ENCODE measurements around the gene CSTB.
A peak's percentile ranks its signal among the peaks of the same experiment; 100 is the strongest.

CSTB gene

DNA sequence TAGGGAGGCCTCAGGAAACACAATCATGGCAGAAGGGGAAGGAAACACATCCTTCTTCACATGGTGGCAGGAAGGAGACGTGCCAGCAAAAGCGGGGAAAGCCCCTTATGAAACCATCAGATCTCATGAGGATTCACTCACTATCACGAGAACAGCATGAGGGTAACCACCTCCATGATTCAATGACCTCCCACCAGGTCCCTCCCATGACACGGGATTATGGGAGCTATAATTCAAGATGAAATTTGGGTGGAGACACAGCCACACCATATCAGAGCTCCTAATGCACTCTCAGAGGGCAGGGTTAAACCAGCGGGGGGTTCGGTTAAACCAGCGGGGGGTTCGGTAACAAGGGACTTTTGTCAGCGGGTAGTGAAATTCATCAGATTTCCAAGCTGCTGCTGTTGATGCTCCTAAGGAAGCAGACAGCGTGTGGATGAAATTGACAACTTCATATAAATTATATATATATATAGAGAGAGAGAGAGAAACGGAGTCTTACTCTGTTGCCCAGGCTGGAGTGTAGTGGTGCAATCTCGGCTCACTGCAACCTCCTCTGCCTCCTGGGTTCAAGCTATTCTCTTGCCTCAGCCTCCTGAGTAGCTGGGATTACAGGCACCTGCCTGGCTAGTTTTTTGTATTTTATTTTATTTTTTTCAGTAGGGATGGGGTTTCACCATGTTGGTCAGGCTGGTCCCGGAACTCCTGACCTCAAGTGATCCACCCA, 4.2 kb downstream of the CSTB start:
- TF ChIP-seq, protein P1, sequence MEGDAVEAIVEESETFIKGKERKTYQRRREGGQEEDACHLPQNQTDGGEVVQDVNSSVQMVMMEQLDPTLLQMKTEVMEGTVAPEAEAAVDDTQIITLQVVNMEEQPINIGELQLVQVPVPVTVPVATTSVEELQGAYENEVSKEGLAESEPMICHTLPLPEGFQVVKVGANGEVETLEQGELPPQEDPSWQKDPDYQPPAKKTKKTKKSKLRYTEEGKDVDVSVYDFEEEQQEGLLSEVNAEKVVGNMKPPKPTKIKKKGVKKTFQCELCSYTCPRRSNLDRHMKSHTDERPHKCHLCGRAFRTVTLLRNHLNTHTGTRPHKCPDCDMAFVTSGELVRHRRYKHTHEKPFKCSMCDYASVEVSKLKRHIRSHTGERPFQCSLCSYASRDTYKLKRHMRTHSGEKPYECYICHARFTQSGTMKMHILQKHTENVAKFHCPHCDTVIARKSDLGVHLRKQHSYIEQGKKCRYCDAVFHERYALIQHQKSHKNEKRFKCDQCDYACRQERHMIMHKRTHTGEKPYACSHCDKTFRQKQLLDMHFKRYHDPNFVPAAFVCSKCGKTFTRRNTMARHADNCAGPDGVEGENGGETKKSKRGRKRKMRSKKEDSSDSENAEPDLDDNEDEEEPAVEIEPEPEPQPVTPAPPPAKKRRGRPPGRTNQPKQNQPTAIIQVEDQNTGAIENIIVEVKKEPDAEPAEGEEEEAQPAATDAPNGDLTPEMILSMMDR (conservative IDR thresholded peaks at IDR 0.05; ENCODE audit: low read depth, low read length), result no peak
- no peak for DNase-seq (ENCODE audit: low read depth)
- H3K4me3 ChIP-seq (ENCODE audit: low read length), result no peak overlapping the region

DNA sequence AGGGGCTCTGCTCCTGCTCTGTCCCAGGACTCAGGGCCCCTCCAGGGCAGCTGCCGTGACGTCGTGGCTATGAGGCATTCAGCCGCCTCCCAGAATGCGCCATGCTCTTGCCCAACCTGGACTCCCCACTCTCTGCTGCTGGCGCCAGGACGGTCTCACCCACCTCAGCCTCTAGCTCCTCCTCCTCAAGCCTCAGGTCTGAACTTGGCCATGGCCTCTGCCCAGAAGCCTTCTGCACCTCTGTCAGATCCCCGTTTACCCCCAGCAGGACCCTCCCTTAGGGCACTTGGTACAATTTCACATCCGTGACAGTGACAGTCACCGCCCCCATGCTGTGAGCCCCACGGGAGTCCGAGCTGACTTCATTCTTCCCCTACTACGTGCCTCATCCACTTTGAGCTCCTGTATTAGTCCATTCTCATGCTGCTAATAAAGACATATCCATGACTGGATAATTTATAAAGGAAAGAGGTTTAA, 4.9 kb downstream of the CSTB start:
- no peak for DNase-seq (ENCODE audit: low read depth)
- TF ChIP-seq, protein P1 (conservative IDR thresholded peaks at IDR 0.05; ENCODE audit: low read depth, low read length), result no peak
- no peak overlapping the region for H3K4me3 ChIP-seq (ENCODE audit: low read length)

DNA sequence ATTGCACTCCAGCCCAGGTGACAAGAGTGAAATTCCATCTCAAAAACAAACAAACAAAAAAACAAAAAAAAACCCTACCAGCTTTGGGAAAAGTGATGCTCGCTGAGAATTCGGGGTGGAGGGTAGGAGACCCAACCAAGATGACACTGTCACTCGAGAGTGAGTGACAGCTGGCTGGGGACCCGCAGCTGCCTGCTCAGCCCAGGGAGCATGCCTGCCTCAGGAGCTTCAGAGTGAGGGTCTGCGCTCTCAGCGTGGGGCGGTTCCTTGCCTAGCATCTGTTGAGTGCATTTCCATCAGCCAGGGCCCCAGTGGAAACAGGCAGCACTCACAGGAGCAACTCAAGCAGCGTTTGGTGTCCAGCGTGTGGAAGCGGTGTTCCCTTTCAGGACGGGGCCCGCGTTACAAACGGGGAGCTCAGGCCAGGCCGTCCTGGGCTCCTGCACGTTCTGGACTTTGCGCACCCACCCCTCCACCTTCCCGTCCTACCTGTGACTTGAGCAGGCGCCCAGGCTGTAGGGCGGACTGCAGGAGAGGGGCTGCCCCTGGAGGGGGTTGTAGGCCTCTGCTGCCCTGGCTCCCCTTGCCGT, 5.9 kb downstream of the CSTB start:
- DNase-seq (ENCODE audit: low read depth), result no peak
- TF ChIP-seq, protein P1 (conservative IDR thresholded peaks at IDR 0.05; ENCODE audit: low read depth, low read length), result no peak
- H3K4me3 ChIP-seq (ENCODE audit: low read length), result no peak overlapping the region

DNA sequence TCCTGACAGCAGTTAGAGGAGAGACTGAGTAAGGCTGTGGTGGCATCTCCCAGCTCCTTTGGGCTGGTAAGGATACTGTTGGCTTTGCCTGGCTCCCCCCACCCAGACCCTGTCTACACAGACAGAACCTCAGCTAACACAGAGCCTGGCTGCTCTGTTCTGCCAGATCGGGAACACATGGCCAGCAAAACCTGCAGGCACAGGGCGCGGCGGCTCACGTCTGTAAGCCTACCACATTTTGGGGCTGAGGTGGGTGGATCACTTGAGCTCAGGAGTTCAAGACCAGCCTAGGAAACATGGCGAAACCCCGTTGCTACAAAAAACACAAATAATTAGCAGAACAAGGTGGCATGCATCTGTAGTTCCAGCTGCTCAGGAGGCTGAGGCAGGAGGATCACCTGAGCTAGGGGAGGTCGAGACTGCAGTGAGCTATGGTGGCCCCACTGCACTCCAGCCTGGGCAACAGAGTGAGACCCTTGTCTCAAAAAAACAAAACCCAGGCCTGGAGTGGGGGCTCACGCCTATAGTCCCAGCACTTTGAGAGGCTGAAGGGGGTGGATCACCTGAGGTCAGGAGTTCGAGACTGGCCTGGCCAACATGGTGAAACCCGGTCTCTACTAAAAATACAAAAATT, 6.7 kb downstream of the CSTB start:
- TF ChIP-seq, protein P1 (conservative IDR thresholded peaks at IDR 0.05; ENCODE audit: low read depth, low read length), result no peak
- no peak for DNase-seq (ENCODE audit: low read depth)
- H3K4me3 ChIP-seq (ENCODE audit: low read length), result no peak overlapping the region

DNA sequence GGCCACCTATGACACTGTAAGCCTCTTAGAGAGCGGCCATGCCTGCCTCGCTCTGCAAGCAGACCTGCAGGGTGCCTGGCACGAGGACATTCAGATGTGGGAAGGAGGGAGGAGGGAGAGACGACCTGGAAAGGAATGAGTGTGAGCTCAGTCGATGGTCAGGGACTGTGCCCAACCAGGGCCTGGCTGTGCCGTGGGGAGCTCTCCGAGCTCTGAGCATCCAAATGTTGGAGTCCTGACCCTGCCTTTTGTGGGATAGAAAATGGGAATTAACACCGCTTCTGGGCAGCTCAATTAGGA, 7.3 kb downstream of the CSTB start:
- TF ChIP-seq, protein P1 (conservative IDR thresholded peaks at IDR 0.05; ENCODE audit: low read depth, low read length), result no peak
- peak; percentile 97 for DNase-seq (ENCODE audit: low read depth)
- H3K4me3 ChIP-seq (ENCODE audit: low read length), result no peak overlapping the region

DNA sequence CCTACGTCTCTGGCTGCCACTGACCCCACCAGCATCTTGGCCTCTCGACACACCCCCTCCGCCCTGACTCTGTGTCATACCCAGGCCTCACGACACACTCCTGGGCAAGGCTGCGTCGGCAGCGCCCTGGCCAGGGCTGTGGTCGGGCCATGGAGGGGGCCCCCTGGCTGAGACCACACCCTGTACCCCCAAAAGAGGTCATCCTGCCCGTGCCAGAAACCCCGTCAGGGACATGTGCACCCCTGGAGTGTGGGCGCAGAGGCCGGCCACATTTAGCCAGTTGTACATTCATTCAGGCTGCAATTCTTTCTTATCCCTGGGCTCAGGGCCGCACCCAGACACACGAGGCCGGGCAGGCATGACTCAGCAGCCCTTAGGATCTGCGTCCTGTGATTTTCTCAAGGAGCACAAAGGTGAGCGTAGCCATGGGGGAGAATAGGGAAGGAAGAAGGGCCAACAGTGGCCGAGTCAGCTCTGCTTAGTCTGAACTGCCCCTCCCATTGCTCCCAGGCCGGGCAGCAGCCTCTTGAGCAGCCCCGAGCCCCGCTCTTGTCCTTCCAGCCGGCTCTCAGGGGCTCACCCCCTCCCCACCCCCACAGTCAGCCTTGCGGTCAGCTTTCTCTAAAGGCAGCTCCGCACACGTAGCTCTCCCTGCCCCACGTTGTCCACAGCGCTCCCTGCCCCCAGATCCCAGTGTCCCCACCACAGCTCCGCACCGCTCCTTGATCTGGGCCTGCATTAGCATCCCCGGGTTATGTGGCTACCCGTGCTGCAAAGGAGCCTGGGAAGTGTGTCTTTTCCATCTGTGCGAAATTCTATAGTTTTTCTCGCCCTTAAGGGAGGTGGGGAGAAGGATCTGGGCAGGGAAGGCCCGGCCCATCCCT, 7.9 kb downstream of the CSTB start:
- no peak overlapping the region for H3K4me3 ChIP-seq (ENCODE audit: low read length)
- peak; percentile 93 for DNase-seq (ENCODE audit: low read depth)

More for the DNA sequence above, 7.9 kb downstream of the CSTB start:
- TF ChIP-seq, protein P1 (conservative IDR thresholded peaks at IDR 0.05; ENCODE audit: low read depth, low read length), result no peak

Data from retinal pigment epithelial cell (primary cell).